GM11168 (cell line): ENCODE measurements around the gene CALN1.
"Not testable (repeated sequence)": the region's sequence is repeated elsewhere in the genome, so short reads cannot be mapped to it uniquely, and the experiment has no call there.

Experiments
- in situ Hi-C: fragments of 300-500 bp; cut with MboI; formaldehyde crosslinking; loops from one replicate; pipeline ENCODE4 v1.12.0; 2022; ENCODE audit warnings: low sequenced_read_pairs; ENCODE audit not compliant: unreplicated experiment

CALN1 gene

GRCh38 chr7:71925663-71926062, 486.5 kb downstream of the CALN1 start:
- in situ Hi-C loops = no loop called here

GRCh38 chr7:71914204-71914603, 497.9 kb downstream of the CALN1 start:
- in situ Hi-C loops = not testable (repeated sequence)

- in situ Hi-C loops = no loop called here
Observed at GRCh38 chr7:71912476-71912875, 499.7 kb downstream of the CALN1 start.

GRCh38 chr7:71911051-71911450, 501.1 kb downstream of the CALN1 start:
- in situ Hi-C loops = no loop called here

GRCh38 chr7:71905821-71906220, 506.3 kb downstream of the CALN1 start:
- in situ Hi-C loops = no loop called here

GRCh38 chr7:71904484-71904883, 507.7 kb downstream of the CALN1 start:
- in situ Hi-C loops = no loop called here

GRCh38 chr7:71900556-71900955, 511.6 kb downstream of the CALN1 start:
- in situ Hi-C loops = no loop called here

- in situ Hi-C loops = no loop called here
Observed at GRCh38 chr7:71896535-71896934, 515.6 kb downstream of the CALN1 start.

GRCh38 chr7:71886046-71886445, 526.1 kb downstream of the CALN1 start:
- in situ Hi-C loops = no loop called here

- in situ Hi-C loops = no loop called here
Observed at GRCh38 chr7:71885487-71885886, 526.7 kb downstream of the CALN1 start.

- in situ Hi-C loops = no loop called here
Observed at GRCh38 chr7:71883415-71883814, 528.7 kb downstream of the CALN1 start.

GRCh38 chr7:71871446-71871845, 540.7 kb downstream of the CALN1 start:
- in situ Hi-C loops = no loop called here

- in situ Hi-C loops = no loop called here
Observed at GRCh38 chr7:71870812-71871211, 541.3 kb downstream of the CALN1 start.

- in situ Hi-C loops = no loop called here
Observed at GRCh38 chr7:71868797-71869196, 543.3 kb downstream of the CALN1 start.

GRCh38 chr7:71867626-71868025, 544.5 kb downstream of the CALN1 start:
- in situ Hi-C loops = no loop called here

- in situ Hi-C loops = no loop called here
Observed at GRCh38 chr7:71865172-71865571, 547.0 kb downstream of the CALN1 start.

- in situ Hi-C loops = no loop called here
Observed at GRCh38 chr7:71864130-71864529, 548.0 kb downstream of the CALN1 start.

- in situ Hi-C loops = no loop called here
Observed at GRCh38 chr7:71860572-71860971, 551.6 kb downstream of the CALN1 start.

- in situ Hi-C loops = no loop called here
Observed at GRCh38 chr7:71857338-71857737, 554.8 kb downstream of the CALN1 start.

- in situ Hi-C loops = no loop called here
Observed at GRCh38 chr7:71854546-71855397, 557.4 kb downstream of the CALN1 start.

GRCh38 chr7:71851776-71852498, 560.2 kb downstream of the CALN1 start:
- in situ Hi-C loops = no loop called here

- in situ Hi-C loops = no loop called here
Observed at GRCh38 chr7:71846160-71846559, 566.0 kb downstream of the CALN1 start.
